Anterior cingulate cortex (tissue), 58 donors: ENCODE results near the gene CCSER1.
A peak's percentile ranks its signal among the peaks of the same experiment; 100 is the strongest.
"Not testable (repeated sequence)": the region's sequence is repeated elsewhere in the genome, so short reads cannot be mapped to it uniquely, and the experiment has no call there.

Experiments used
- DNase-seq, 58 donors: peaks; one replicate each; lab custom pipeline; 2025; lab: John Stamatoyannopoulos, UW

Gene CCSER1

GRCh38 chr4:91226867-91227266 is 1099.7 kb downstream of the CCSER1 start:
- no peak for DNase-seq

- no peak for DNase-seq
These were observed 1101.5 kb downstream of the CCSER1 start for GRCh38 chr4:91228659-91229058.

- DNase-seq, result no peak
These were observed 1106.0 kb downstream of the CCSER1 start for GRCh38 chr4:91233164-91233563.

- peak in 13 of 58 donors; percentile 0 to 33 (median 4) for DNase-seq
These were observed 1115.9 kb downstream of the CCSER1 start for GRCh38 chr4:91243132-91243531.

GRCh38 chr4:91256043-91256442 is 1128.8 kb downstream of the CCSER1 start:
- no peak for DNase-seq

- DNase-seq, result no peak
These were observed 1129.6 kb downstream of the CCSER1 start for GRCh38 chr4:91256751-91257150.

GRCh38 chr4:91257721-91258120 is 1130.5 kb downstream of the CCSER1 start:
- no peak for DNase-seq

- DNase-seq, result no peak
These were observed 1131.1 kb downstream of the CCSER1 start for GRCh38 chr4:91258326-91258725.

GRCh38 chr4:91267543-91267942 is 1140.3 kb downstream of the CCSER1 start:
- no peak for DNase-seq

GRCh38 chr4:91268481-91268880 is 1141.3 kb downstream of the CCSER1 start:
- not testable (repeated sequence) for DNase-seq

- DNase-seq, result no peak
These were observed 1141.7 kb downstream of the CCSER1 start for GRCh38 chr4:91268913-91269312.

- no peak for DNase-seq
These were observed 1152.7 kb downstream of the CCSER1 start for GRCh38 chr4:91279899-91280298.

GRCh38 chr4:91280551-91281290 is 1153.5 kb downstream of the CCSER1 start:
- DNase-seq, result no peak

GRCh38 chr4:91282217-91282616 is 1155.0 kb downstream of the CCSER1 start:
- DNase-seq, result no peak

- DNase-seq, result no peak
These were observed 1156.6 kb downstream of the CCSER1 start for GRCh38 chr4:91283726-91284230.

GRCh38 chr4:91284480-91284879 is 1157.3 kb downstream of the CCSER1 start:
- no peak for DNase-seq

GRCh38 chr4:91285487-91285886 is 1158.3 kb downstream of the CCSER1 start:
- no peak for DNase-seq

- no peak for DNase-seq
These were observed 1161.6 kb downstream of the CCSER1 start for GRCh38 chr4:91288702-91289311.

- no peak for DNase-seq
These were observed 1171.0 kb downstream of the CCSER1 start for GRCh38 chr4:91298156-91298700.

GRCh38 chr4:91298824-91299223 is 1171.6 kb downstream of the CCSER1 start:
- no peak for DNase-seq

- no peak for DNase-seq
These were observed 1174.9 kb downstream of the CCSER1 start for GRCh38 chr4:91302120-91302519.

- DNase-seq, result no peak
These were observed 1177.1 kb downstream of the CCSER1 start for GRCh38 chr4:91304292-91304691.
